ENCODE measurements around the gene DPP9. TPM values are rescaled to one million over a fixed set of nuclear protein-coding genes. Genes with fewer than 3 reads are reported as not detected.

Gene DPP9
- 108 TPM for polyA plus RNA-seq (2012; ENCODE audit: insufficient read depth, insufficient read length, low read depth)

DNA sequence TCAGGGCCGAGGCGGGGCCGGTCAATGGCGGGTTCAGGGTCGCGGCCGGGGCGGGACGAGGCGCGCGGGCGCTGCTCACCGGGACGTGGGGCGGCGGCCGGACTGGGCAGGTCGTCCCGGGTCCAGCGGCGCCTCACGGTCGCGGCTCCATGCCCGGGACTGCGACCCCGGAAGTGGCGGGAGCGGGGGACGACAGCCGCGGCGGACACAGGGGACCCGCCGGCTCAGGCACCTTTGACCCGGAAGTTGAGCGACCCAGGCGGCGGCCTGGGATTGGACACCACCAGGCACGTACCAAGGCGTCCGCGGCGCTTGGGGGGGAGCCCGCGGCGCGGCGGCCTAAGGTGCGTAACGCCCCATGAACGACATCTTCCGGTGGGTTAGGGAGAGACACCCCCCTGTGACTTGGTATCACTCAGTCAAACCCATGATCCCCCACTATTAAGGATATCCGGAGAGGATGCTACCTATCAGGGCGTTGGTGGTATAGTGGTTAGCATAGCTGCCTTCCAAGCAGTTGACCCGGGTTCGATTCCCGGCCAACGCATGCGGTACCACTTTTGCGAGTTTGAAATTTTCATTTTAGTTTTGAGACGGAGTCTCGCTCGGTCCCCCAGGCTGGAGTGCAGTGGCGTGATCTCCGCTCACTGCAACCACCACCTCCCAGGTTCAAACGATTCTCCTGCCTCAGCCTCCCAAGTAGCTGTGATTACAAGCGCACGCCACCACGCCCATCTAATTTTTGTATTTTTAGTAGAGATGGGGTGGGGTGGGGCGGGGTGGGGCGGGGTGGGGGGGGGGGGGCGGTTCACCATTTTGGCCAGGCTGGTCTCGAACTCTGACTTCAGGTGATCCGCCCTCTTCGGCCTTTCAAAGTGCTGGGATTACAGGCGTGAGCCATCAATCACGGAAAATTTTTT is at the start of gene DPP9:
Gene DPP9, minus strand, starts transcription at position 248 of the 920 bp plus-strand sequence. CDS start 3,936 bp downstream, outside the sequence.
- DNase-seq: peak; percentile 98
- Histone ChIP-seq H3K4me1 (0 out of 2 replicates have a peak, but pooled peaks cover 2% of the 10 kb centered on the region), H3K27me3 (no peaks in the 10 kb centered on the region), H3K4me3 (ENCODE audit: low read depth, low read length) (peak within 1 kb of the TSS; percentile 98), H3K9me3 (no peaks in the 10 kb centered on the region), H3K36me3 (peaks cover 23% of the 10 kb centered on the region)
- TF ChIP-seq, protein P1, sequence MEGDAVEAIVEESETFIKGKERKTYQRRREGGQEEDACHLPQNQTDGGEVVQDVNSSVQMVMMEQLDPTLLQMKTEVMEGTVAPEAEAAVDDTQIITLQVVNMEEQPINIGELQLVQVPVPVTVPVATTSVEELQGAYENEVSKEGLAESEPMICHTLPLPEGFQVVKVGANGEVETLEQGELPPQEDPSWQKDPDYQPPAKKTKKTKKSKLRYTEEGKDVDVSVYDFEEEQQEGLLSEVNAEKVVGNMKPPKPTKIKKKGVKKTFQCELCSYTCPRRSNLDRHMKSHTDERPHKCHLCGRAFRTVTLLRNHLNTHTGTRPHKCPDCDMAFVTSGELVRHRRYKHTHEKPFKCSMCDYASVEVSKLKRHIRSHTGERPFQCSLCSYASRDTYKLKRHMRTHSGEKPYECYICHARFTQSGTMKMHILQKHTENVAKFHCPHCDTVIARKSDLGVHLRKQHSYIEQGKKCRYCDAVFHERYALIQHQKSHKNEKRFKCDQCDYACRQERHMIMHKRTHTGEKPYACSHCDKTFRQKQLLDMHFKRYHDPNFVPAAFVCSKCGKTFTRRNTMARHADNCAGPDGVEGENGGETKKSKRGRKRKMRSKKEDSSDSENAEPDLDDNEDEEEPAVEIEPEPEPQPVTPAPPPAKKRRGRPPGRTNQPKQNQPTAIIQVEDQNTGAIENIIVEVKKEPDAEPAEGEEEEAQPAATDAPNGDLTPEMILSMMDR (IDR thresholded peaks at IDR 0.05; ENCODE audit: low read depth, low read length): 0 out of 2 replicates have a peak, but pooled peaks have one; percentile 7

DNA sequence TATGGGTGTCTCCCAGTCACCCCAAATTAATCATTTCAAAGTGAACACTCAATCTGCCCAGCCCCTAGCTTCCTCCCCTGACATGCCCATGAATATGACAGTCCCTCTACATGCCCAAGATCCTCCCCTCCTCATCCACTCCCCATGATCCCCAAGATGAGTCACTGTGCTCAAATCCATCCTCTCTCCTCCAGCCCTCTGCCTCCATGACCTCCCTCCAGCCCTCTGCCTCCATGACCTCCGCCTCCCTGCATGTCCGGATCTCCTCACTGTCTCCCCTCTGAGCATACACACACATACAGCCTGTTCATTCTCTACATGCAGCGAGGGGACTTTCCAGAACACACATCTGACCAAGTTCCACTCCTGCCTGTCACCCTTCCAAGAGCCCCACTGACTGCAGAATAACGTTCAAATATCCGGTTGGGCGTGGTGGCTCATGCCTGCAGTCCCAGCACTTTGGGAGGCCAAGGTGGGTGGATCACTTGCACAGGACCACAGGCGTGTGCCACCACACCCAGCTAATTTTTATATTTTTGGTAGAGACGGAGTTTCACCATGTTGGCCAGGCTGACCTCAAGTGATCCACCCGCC is 49.5 kb upstream of the DPP9 start:
- TF ChIP-seq, protein P1 (IDR thresholded peaks at IDR 0.05; ENCODE audit: low read depth, low read length): no peak
- Histone ChIP-seq H3K9me3 (no peaks in the 10 kb centered on the region; the same call in 1 of the 2 replicates), H3K27me3 (peaks cover 15% of the 10 kb centered on the region), H3K36me3 (no peaks in the 10 kb centered on the region), H3K4me3 (ENCODE audit: low read depth, low read length) (no peak overlapping the region), H3K4me1 (peaks cover 11% of the 10 kb centered on the region)
- no peak for DNase-seq

DNA sequence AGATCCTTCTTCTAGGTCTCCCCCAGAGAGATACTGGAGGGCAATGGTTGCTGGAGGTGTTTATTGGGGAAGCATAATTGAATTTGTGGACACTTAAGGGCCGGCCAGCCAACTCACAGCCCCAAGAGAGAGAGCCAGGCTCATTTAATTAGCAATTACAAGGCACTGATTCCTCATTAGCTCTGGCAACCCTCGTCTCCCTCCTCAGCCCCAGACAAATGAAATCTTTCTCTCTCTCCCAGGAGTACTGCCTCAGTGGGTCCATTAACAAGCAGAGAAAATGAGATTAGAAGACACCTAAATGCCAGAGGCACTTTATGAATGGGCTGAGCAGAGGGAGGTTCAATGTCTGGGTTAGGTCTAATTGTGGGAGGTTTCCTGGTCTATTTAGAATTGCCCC is 48.9 kb upstream of the DPP9 start:
- Histone ChIP-seq H3K36me3 (no peaks in the 10 kb centered on the region), H3K9me3 (no peaks in the 10 kb centered on the region; the same call in 1 of the 2 replicates), H3K27me3 (peaks cover 15% of the 10 kb centered on the region), H3K4me1 (peaks cover 11% of the 10 kb centered on the region), H3K4me3 (ENCODE audit: low read depth, low read length) (no peak overlapping the region)
- peak; percentile 62 for DNase-seq
- TF ChIP-seq, protein P1 (IDR thresholded peaks at IDR 0.05; ENCODE audit: low read depth, low read length): no peak

DNA sequence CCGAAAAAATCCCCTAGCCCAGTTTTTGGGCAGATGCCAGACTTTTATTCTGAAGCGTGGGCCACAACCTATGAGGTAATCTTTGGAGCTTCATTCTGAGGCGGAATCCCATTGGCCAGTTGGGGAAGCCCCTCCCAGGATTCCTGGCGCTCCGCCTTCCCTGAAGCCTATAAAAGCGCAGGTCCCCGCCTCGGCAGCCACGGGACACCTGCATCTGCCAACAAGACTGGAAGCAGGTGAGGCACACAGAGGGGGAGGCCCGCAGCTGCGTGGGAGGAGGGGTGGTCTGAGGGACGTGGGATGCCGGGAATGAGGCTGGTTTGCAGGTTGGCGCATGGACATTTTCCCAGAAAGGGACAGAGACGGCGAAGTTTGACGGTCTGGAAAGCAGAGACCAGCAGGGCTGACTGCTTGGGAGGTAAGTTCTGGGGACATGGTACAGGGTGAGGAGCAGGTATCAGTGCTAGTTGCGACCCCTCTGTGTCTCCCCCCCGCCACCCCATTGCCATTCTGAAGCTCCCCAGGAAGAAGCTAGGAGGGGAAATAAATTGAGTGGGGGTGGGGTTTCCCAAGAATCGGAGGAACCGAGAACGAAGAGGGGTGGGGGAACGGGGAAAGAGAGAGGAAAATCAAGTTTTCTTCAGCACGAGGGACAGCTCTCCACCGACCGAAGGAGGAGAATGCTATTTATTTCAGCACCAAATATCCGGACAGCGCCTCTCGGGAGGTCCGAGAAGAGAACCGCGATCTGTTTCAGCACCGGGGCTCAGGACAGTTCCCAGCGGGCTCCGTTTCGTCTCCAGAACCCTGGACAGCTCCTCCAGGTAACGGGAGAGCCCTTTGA is 45.5 kb upstream of the DPP9 start:
- Histone ChIP-seq H3K4me3 (ENCODE audit: low read depth, low read length) (peak overlapping the region; percentile 51), H3K36me3 (no peaks in the 10 kb centered on the region), H3K4me1 (peaks cover 11% of the 10 kb centered on the region), H3K9me3 (no peaks in the 10 kb centered on the region), H3K27me3 (peaks cover 15% of the 10 kb centered on the region)
- TF ChIP-seq, protein P1 (IDR thresholded peaks at IDR 0.05; ENCODE audit: low read depth, low read length): no peak
- DNase-seq: peak; percentile 86

DNA sequence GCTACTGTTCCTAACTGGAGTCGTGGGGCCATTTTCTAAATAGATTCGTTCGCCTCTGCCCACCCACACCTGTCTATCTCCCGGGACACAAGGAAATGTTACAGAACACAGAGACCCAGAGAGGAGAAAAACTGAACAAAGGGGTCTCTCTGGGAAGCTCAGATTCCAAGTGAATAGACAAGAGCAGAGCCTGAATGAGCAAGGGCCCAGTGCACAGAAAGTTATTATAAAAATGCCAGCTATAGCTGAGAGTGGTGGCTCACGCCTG is 40.7 kb upstream of the DPP9 start:
- DNase-seq: no peak
- Histone ChIP-seq H3K36me3 (no peaks in the 10 kb centered on the region), H3K9me3 (no peaks in the 10 kb centered on the region), H3K4me3 (ENCODE audit: low read depth, low read length) (no peak overlapping the region), H3K27me3 (peaks cover 3% of the 10 kb centered on the region), H3K4me1 (peaks cover 6% of the 10 kb centered on the region; the same call in 1 of the 2 replicates)
- TF ChIP-seq, protein P1 (IDR thresholded peaks at IDR 0.05; ENCODE audit: low read depth, low read length): no peak
